SK-N-SH (cell line): ENCODE data around the gene CBY2. TPM values are rescaled to one million over a fixed set of nuclear protein-coding genes. Genes with fewer than 3 reads are reported as not detected.

ENCODE experiments used
- CTCF ChIA-PET: fragments of 300-600, 350-600 bp; formaldehyde crosslinking; extraction: SDS; loops from one replicate; lab custom pipeline; 2021; lab: Yijun Ruan, JAX
- POLR2A ChIA-PET: fragments of 350-600 bp; sonication (Branson Sonifier 250); formaldehyde crosslinking; extraction: SDS; loops from one replicate; lab custom pipeline; 2020; ENCODE audit warnings: antibody characterized with exemption, inconsistent platforms; lab: Yijun Ruan, JAX
- DNase-seq: peaks from one replicate; pipeline ENCODE4 v3.0.0; 2012
- H2AFZ ChIP-seq: fragments of 200-600 bp; sonication (generic); 2 replicates; pipeline ENCODE4 v1.8.1; 2016; ENCODE audit warnings: antibody characterized with exemption, mild to moderate bottlenecking, low read depth
- H3F3A ChIP-seq: fragments of 200-600 bp; sonication (generic); replicated peaks from 2 replicates; pipeline ENCODE3; 2016; ENCODE audit warnings: antibody characterized with exemption, mild to moderate bottlenecking; ENCODE audit not compliant: insufficient read depth
- H3K27ac ChIP-seq, 2 experiments: fragments of 200-500 bp in 1 of 2; fragments of 200-600 bp in 1 of 2; sonication (Bioruptor generic) in 1 of 2; sonication (generic), shearing (Covaris generic) in 1 of 2; 2 replicates each; pipeline versions ENCODE4 v1.5.1 to v1.6.1; 2014 to 2016; ENCODE audit warnings: low read depth in 2 of 2, inconsistent platforms in 1 of 2, low read length in 1 of 2, mild to moderate bottlenecking in 1 of 2, mixed read lengths in 1 of 2
- H3K27me3 ChIP-seq: fragments of 200-600 bp; sonication (generic), shearing (Covaris generic); 2 replicates; pipeline ENCODE4 v1.6.1; 2016; ENCODE audit warnings: mixed run types; ENCODE audit not compliant: insufficient read depth
- H3K36me3 ChIP-seq, 2 experiments: fragments of 200-500 bp in 1 of 2; fragments of 200-600 bp in 1 of 2; sonication (Bioruptor generic) in 1 of 2; sonication (generic) in 1 of 2; replicated peaks in 1 of 2; 2 replicates each; pipeline versions ENCODE3 to v1.5.1; 2014 to 2016; ENCODE audit warnings: low read length in 1 of 2, mild to moderate bottlenecking in 1 of 2; ENCODE audit not compliant: insufficient read depth in 2 of 2, control insufficient read depth in 1 of 2
- H3K4me1 ChIP-seq, 2 experiments: fragments of 200-500 bp in 1 of 2; fragments of 200-600 bp in 1 of 2; sonication (Bioruptor generic) in 1 of 2; sonication (generic), shearing (Covaris generic) in 1 of 2; 2 replicates each; pipeline versions ENCODE4 v1.5.1 to v1.6.1; 2014 to 2016; ENCODE audit warnings: low read depth in 1 of 2, low read length in 1 of 2, mixed run types in 1 of 2; ENCODE audit not compliant: insufficient read depth in 2 of 2, control insufficient read depth in 1 of 2
- H3K4me2 ChIP-seq: fragments of 200-600 bp; sonication (generic), shearing (Covaris generic); 2 replicates; pipeline ENCODE4 v1.6.1; 2017; ENCODE audit warnings: mixed run types
- H3K4me3 ChIP-seq, 2 experiments: fragments of 200-500 bp in 1 of 2; fragments of 200-600 bp in 1 of 2; sonication (Bioruptor generic) in 1 of 2; sonication (generic), shearing (Covaris generic) in 1 of 2; 2 replicates each; pipeline versions ENCODE4 v1.5.1 to v1.8.1; 2014 to 2016; ENCODE audit warnings: low read depth in 2 of 2, inconsistent platforms in 1 of 2, low read length in 1 of 2, mild to moderate bottlenecking in 1 of 2, mixed read lengths in 1 of 2, moderate library complexity in 1 of 2
- H3K79me2 ChIP-seq: fragments of 200-600 bp; sonication (generic); 2 replicates; pipeline ENCODE4 v1.8.1; 2017; ENCODE audit warnings: mild to moderate bottlenecking; ENCODE audit not compliant: insufficient read depth
- H3K9ac ChIP-seq: fragments of 200-600 bp; sonication (generic); 2 replicates; pipeline ENCODE4 v1.6.1; 2017; ENCODE audit warnings: mixed run types
- H3K9me2 ChIP-seq: fragments of 200-600 bp; sonication (generic); 2 replicates; pipeline ENCODE4 v1.6.1; 2017; ENCODE audit warnings: mixed run types
- H3K9me3 ChIP-seq: fragments of 200-600 bp; sonication (generic); 2 replicates; pipeline ENCODE4 v1.6.1; 2017; ENCODE audit warnings: mixed run types, mild to moderate bottlenecking, moderate library complexity
- H4K20me1 ChIP-seq: fragments of 200-600 bp; sonication (generic); 2 replicates; pipeline ENCODE4 v1.6.1; 2017; ENCODE audit warnings: mild to moderate bottlenecking, mixed run types; ENCODE audit not compliant: insufficient read depth
- FOSL2 ChIP-seq: IDR thresholded peaks from 2 replicates; pipeline ENCODE4 v1.4.0; 2012; ENCODE audit warnings: low read depth, mild to moderate bottlenecking, moderate library complexity, borderline replicate concordance
- FOXJ3 ChIP-seq: sonication (generic); formaldehyde crosslinking; IDR thresholded peaks from 2 replicates; pipeline ENCODE4 v1.5.1; 2020; ENCODE audit warnings: mild to moderate bottlenecking, missing genetic modification reagents
- RAD21 ChIP-seq: IDR thresholded peaks from 2 replicates; pipeline ENCODE4 v1.6.1; 2012; ENCODE audit warnings: mild to moderate bottlenecking, low read length
- RCOR1 ChIP-seq: fragments of 150-350 bp; IDR thresholded peaks from 2 replicates; pipeline ENCODE4 v1.6.1; 2017; ENCODE audit warnings: antibody characterized with exemption, low read length
- SMC3 ChIP-seq: IDR thresholded peaks from 2 replicates; pipeline ENCODE4 v1.6.1; 2012; ENCODE audit warnings: low read depth, low read length, improper control_type of control experiment
- TAF1 ChIP-seq: IDR thresholded peaks from 2 replicates; pipeline ENCODE4 v1.6.1; 2012; ENCODE audit warnings: low read depth, mild to moderate bottlenecking, low read length, moderate library complexity, borderline replicate concordance
- YY1 ChIP-seq: IDR thresholded peaks from 2 replicates; pipeline ENCODE4 v1.4.0; 2012; ENCODE audit warnings: low read depth, mild to moderate bottlenecking
- WGBS: methylation state at CpG from one replicate; pipeline ENCODE4 v1.1.6; 2017; ENCODE audit warnings: low lambda C conversion rate; 5-methylcytosine and 5-hydroxymethylcytosine counted together
- polyA plus RNA-seq, 3 experiments: library from polyadenylated mRNA; depleted of rRNA; stranded (reverse); fragments of >200 nt; gene quantifications; 2 replicates each; pipeline ENCODE4 v1.2.3, GENCODE V29; 2012
- TF ChIP-seq, protein P1 (sequence below): fragments of 200-600 bp; sonication (generic); IDR thresholded peaks from 2 replicates; pipeline ENCODE4 v1.6.1; 2017; ENCODE audit warnings: antibody characterized with exemption, mild to moderate bottlenecking, moderate library complexity
- TF ChIP-seq, protein P2 (sequence below): IDR thresholded peaks from 2 replicates; pipeline ENCODE4; 2012
- TF ChIP-seq, protein P3 (sequence below): IDR thresholded peaks from 2 replicates; pipeline ENCODE4 v1.4.0; 2012; ENCODE audit warnings: low read depth
- TF ChIP-seq, protein P4 (sequence below): IDR thresholded peaks from 2 replicates; pipeline ENCODE4 v1.4.0; 2012; ENCODE audit warnings: low read depth, borderline replicate concordance

Gene CBY2
- polyA plus RNA-seq, 1 of the 3 experiments (the other 2 are of a cell fraction): not detected

DNA sequence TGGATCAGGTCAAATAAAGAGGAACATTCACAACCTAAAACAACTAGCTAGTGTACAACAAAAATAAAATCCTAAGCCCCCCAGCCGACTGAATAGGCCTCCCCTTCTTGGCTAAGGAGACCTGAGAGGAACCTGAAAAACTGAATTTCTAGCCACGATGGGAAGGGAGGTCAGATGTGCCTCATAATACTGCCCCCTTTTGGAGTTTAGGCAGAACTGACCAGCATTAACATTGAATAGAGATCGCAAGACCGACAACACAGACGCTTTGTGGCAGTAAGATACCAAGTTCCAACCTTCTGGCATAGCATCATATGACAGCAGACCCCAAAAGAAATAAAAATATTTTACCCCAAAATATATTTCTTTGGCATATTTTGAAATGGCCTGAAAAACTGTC is 15.9 kb downstream of the CBY2 start:
- DNase-seq: peak; percentile 48
- ChIA-PET POLR2A (no interaction called here), CTCF (interaction anchor here (0.6 to 2.9 kb wide), 9 partner anchors 10 to 208 kb away, joined by 3 to 20 read pairs (median 3); no protein-coding TSS in a partner anchor)
- WGBS: 60% methylated on average over 5 of the region's 5 CpGs
- TF ChIP-seq, protein P1, sequence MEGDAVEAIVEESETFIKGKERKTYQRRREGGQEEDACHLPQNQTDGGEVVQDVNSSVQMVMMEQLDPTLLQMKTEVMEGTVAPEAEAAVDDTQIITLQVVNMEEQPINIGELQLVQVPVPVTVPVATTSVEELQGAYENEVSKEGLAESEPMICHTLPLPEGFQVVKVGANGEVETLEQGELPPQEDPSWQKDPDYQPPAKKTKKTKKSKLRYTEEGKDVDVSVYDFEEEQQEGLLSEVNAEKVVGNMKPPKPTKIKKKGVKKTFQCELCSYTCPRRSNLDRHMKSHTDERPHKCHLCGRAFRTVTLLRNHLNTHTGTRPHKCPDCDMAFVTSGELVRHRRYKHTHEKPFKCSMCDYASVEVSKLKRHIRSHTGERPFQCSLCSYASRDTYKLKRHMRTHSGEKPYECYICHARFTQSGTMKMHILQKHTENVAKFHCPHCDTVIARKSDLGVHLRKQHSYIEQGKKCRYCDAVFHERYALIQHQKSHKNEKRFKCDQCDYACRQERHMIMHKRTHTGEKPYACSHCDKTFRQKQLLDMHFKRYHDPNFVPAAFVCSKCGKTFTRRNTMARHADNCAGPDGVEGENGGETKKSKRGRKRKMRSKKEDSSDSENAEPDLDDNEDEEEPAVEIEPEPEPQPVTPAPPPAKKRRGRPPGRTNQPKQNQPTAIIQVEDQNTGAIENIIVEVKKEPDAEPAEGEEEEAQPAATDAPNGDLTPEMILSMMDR: peak; percentile 62
- TF ChIP-seq RAD21 (peak; percentile 69), RCOR1 (no peak), FOXJ3 (CRISPR knock-in tag) (no peak), SMC3 (peak; percentile 41; the same call in 1 of the 2 replicates)
- Histone ChIP-seq H3K27ac (no peak overlapping the region), H3F3A (no peaks in the 10 kb centered on the region), H3K4me1 (no peaks in the 10 kb centered on the region), H3K9me3 (no peaks in the 10 kb centered on the region), H3K27me3 (no peaks in the 10 kb centered on the region), H3K9ac (no peak overlapping the region), H3K4me2 (no peak overlapping the region), H3K36me3 (no peaks in the 10 kb centered on the region), H4K20me1 (no peaks in the 10 kb centered on the region), H2AFZ (no peak overlapping the region), H3K9me2 (no peaks in the 10 kb centered on the region), H3K79me2 (no peaks in the 10 kb centered on the region), H3K4me3 (no peak overlapping the region)

DNA sequence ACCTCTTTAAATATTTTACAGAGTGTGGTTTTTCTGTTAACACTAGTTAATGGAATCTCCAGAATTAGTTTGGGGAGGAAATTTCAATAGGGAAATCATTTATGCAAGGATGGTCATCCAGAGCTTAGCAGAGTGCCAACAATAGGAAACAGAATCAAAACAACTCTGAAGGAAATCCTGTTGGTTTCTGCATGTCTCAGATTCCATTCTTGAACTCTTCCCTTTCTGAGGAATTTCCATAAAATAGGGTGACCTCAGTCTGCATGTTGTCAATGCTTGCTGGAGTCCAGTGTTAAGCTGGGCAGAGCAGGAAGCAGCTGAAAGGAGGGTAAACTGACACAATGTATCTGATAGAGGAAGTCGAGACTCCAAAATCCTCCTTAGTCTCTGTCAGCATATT is 16.9 kb downstream of the CBY2 start:
- DNase-seq: no peak
- H3K9me2 ChIP-seq: no peaks in the 10 kb centered on the region
- CTCF ChIA-PET: interaction anchor here (1.5 to 2.9 kb wide), 2 partner anchors 93 to 96 kb away, joined by 4 to 20 read pairs; no protein-coding TSS in a partner anchor

More for the DNA sequence above, 16.9 kb downstream of the CBY2 start:
- Histone ChIP-seq H3K9ac (no peak overlapping the region), H3K36me3 (no peaks in the 10 kb centered on the region), H4K20me1 (no peaks in the 10 kb centered on the region), H3F3A (no peaks in the 10 kb centered on the region), H3K79me2 (no peaks in the 10 kb centered on the region), H3K27me3 (no peaks in the 10 kb centered on the region), H3K4me3 (no peak overlapping the region), H3K27ac (no peak overlapping the region), H2AFZ (no peak overlapping the region), H3K4me2 (no peak overlapping the region), H3K9me3 (no peaks in the 10 kb centered on the region), H3K4me1 (no peaks in the 10 kb centered on the region)
- 12% methylated on average over 1 of the region's 1 CpG for WGBS
- TF ChIP-seq FOXJ3 (CRISPR knock-in tag): no peak
- TF ChIP-seq, protein P2, sequence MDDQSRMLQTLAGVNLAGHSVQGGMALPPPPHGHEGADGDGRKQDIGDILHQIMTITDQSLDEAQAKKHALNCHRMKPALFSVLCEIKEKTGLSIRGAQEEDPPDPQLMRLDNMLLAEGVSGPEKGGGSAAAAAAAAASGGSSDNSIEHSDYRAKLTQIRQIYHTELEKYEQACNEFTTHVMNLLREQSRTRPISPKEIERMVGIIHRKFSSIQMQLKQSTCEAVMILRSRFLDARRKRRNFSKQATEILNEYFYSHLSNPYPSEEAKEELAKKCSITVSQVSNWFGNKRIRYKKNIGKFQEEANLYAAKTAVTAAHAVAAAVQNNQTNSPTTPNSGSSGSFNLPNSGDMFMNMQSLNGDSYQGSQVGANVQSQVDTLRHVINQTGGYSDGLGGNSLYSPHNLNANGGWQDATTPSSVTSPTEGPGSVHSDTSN: no peak
- TF ChIP-seq FOSL2: no peak
- TF ChIP-seq, protein P3, sequence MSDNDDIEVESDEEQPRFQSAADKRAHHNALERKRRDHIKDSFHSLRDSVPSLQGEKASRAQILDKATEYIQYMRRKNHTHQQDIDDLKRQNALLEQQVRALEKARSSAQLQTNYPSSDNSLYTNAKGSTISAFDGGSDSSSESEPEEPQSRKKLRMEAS: no peak
- no peak for TF ChIP-seq SMC3
- TF ChIP-seq RCOR1: no peak
- TF ChIP-seq YY1: no peak
- TF ChIP-seq, protein P4, sequence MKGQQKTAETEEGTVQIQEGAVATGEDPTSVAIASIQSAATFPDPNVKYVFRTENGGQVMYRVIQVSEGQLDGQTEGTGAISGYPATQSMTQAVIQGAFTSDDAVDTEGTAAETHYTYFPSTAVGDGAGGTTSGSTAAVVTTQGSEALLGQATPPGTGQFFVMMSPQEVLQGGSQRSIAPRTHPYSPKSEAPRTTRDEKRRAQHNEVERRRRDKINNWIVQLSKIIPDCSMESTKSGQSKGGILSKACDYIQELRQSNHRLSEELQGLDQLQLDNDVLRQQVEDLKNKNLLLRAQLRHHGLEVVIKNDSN: no peak
- no peak for TF ChIP-seq TAF1
- TF ChIP-seq, all 33 proteins: peak for 0
- POLR2A ChIA-PET: interaction anchor here (0.6 kb wide), 1 partner anchor 30 kb away, joined by 3 read pairs; no protein-coding TSS in a partner anchor
